HepG2 (cell line): ENCODE data around the gene FOXN3. TPM values are rescaled to one million over a fixed set of nuclear protein-coding genes. Genes with fewer than 3 reads are reported as not detected.

ENCODE experiments used
- ATAC-seq: fragments of 200-7000 bp; cut with Tn5 transposase; 3 replicates; pipeline ENCODE4 v1.9.1; 2020; ENCODE audit warnings: mild to moderate bottlenecking, moderate library complexity
- BruUV-seq: library from RNA; stranded (reverse); fragments of 400-500 nt; replicated peaks from 2 replicates; lab custom pipeline; 2021; lab: Mats Ljungman, UMichigan
- CTCF ChIA-PET: fragments of 300-600 bp; formaldehyde crosslinking; extraction: SDS; loops from one replicate; lab custom pipeline; 2021; ENCODE audit warnings: low total read pairs, inconsistent platforms, low intra/inter-chr PET ratio; lab: Yijun Ruan, JAX
- POLR2A ChIA-PET: fragments of 350-600 bp; sonication (Branson Sonifier 250); formaldehyde crosslinking; loops from one replicate; lab custom pipeline; 2020; ENCODE audit warnings: antibody characterized with exemption, inconsistent platforms; lab: Yijun Ruan, JAX
- DNase-seq: peaks from one replicate; pipeline ENCODE4 v3.0.0-alpha.2; 2015; ENCODE audit warnings: low spot score
- FAIRE-seq: peaks from 3 replicates; lab custom pipeline; 2011; peaks lifted over from hg19 to GRCh38; lab: Jason Lieb, UNC
- H2AFZ ChIP-seq: one replicate; pipeline ENCODE4 v1.6.1; 2011; ENCODE audit warnings: low read length, inconsistent platforms
- H3K27ac ChIP-seq: fragments of 300-600 bp; 3 replicates; pipeline ENCODE4 v1.8.0; 2011; ENCODE audit warnings: mixed run types, mild to moderate bottlenecking, mixed read lengths, low read length, inconsistent platforms; ENCODE audit not compliant: insufficient read depth; ENCODE audit errors: extremely low read length
- H3K27me3 ChIP-seq, 2 experiments: fragments of 200-600 bp in 1 of 2; 2 replicates in 1 of 2; 3 replicates in 1 of 2; pipeline versions ENCODE4 v1.6.0 to v1.8.0; 2011; ENCODE audit warnings: low read length in 2 of 2, mild to moderate bottlenecking in 2 of 2, moderate library complexity in 2 of 2, inconsistent platforms in 1 of 2; ENCODE audit not compliant: insufficient read depth in 2 of 2, control insufficient read depth in 1 of 2
- H3K36me3 ChIP-seq, 2 experiments: fragments of 200-600 bp in 1 of 2; replicated peaks in 1 of 2; 2 replicates in 1 of 2; 3 replicates in 1 of 2; pipeline versions ENCODE4 v1.5.1 to v1.8.0; 2011; ENCODE audit warnings: low read length in 2 of 2, inconsistent platforms in 1 of 2; ENCODE audit not compliant: insufficient read depth in 2 of 2, control insufficient read depth in 1 of 2
- H3K4me1 ChIP-seq: 2 replicates; pipeline ENCODE4 v1.5.1; 2012; ENCODE audit warnings: low read length, inconsistent platforms; ENCODE audit not compliant: insufficient read depth
- H3K4me2 ChIP-seq: 2 replicates; pipeline ENCODE4 v1.6.0; 2011; ENCODE audit warnings: low read depth, low read length, inconsistent platforms
- H3K4me3 ChIP-seq, 3 experiments: fragments of 200-600 bp in 1 of 3; sonication (generic), shearing (Covaris generic) in 1 of 3; replicated peaks in 1 of 3; 2 replicates each; pipeline ENCODE4 v1.5.1; 2011 to 2016; ENCODE audit warnings: low read length in 3 of 3, inconsistent platforms in 2 of 3, low read depth in 2 of 3, mild to moderate bottlenecking in 2 of 3, control low read depth in 1 of 3, mixed read lengths in 1 of 3; ENCODE audit not compliant: insufficient read depth in 1 of 3
- H3K79me2 ChIP-seq: one replicate; pipeline ENCODE4 v1.6.1; 2011; ENCODE audit warnings: low read length, inconsistent platforms; ENCODE audit not compliant: insufficient read depth
- H3K9ac ChIP-seq: 2 replicates; pipeline ENCODE4 v1.6.0; 2011; ENCODE audit warnings: mild to moderate bottlenecking, low read depth, low read length, inconsistent platforms; ENCODE audit not compliant: insufficient read depth
- H3K9me3 ChIP-seq: 2 replicates; pipeline ENCODE4 v1.5.1; 2012; ENCODE audit warnings: mild to moderate bottlenecking, low read length
- H4K20me1 ChIP-seq: 2 replicates; pipeline ENCODE4 v1.6.0; 2011; ENCODE audit warnings: inconsistent platforms, mild to moderate bottlenecking, low read length, moderate library complexity; ENCODE audit not compliant: insufficient read depth
- ADNP ChIP-seq: sonication (generic); formaldehyde crosslinking; IDR thresholded peaks from 2 replicates; pipeline ENCODE4 v1.4.0; 2020; ENCODE audit warnings: missing genetic modification reagents
- ATAD3A ChIP-seq: sonication (generic); formaldehyde crosslinking; IDR thresholded peaks from 2 replicates; pipeline ENCODE4 v1.4.0; 2020; ENCODE audit warnings: missing genetic modification reagents
- MTA1 ChIP-seq: sonication (generic); formaldehyde crosslinking; IDR thresholded peaks from 2 replicates; pipeline ENCODE4 v1.4.0; 2020; ENCODE audit warnings: missing genetic modification reagents, mild to moderate bottlenecking, borderline replicate concordance
- MYPOP ChIP-seq: sonication (generic); formaldehyde crosslinking; IDR thresholded peaks from 2 replicates; pipeline ENCODE4 v1.8.1; 2023; ENCODE audit warnings: mild to moderate bottlenecking, moderate library complexity, missing genetic modification reagents
- NR1H2 ChIP-seq: sonication (generic); formaldehyde crosslinking; IDR thresholded peaks from 2 replicates; pipeline ENCODE4 v1.8.1; 2022; ENCODE audit warnings: low read depth, missing genetic modification reagents, borderline replicate concordance
- SAFB2 ChIP-seq: sonication (generic); formaldehyde crosslinking; IDR thresholded peaks from 2 replicates; pipeline ENCODE4 v1.5.1; 2020; ENCODE audit warnings: missing genetic modification reagents, low read depth, mild to moderate bottlenecking, borderline replicate concordance
- ZNF276 ChIP-seq: sonication (generic); formaldehyde crosslinking; IDR thresholded peaks from 2 replicates; pipeline ENCODE4 v1.4.0; 2020; ENCODE audit warnings: mild to moderate bottlenecking, low read depth, missing genetic modification reagents
- ZNF768 ChIP-seq: sonication (generic); formaldehyde crosslinking; IDR thresholded peaks from 2 replicates; pipeline ENCODE4 v1.4.0; 2020; ENCODE audit warnings: missing genetic modification reagents
- ZXDC ChIP-seq: sonication (generic); formaldehyde crosslinking; IDR thresholded peaks from 2 replicates; pipeline ENCODE4 v1.5.0; 2020; ENCODE audit warnings: mild to moderate bottlenecking, missing genetic modification reagents
- WGBS: methylation state at CpG from one replicate; pipeline ENCODE4 v1.1.6; 2017; ENCODE audit warnings: low lambda C conversion rate; 5-methylcytosine and 5-hydroxymethylcytosine counted together
- in situ Hi-C: cut with HindIII; loops from 2 replicates; pipeline ENCODE4 v1.10.0; 2017; ENCODE audit warnings: low pct_unique_long_range_greater_than_20kb; ENCODE audit not compliant: extremely low pct_ligation_motif_present
- intact Hi-C: fragments of 100-400 bp; cut with micrococcal nuclease; formaldehyde crosslinking; loops from one replicate; pipeline ENCODE4 v1.10.0; 2022; ENCODE audit not compliant: unreplicated experiment
- polyA plus RNA-seq, 8 experiments: library from polyadenylated mRNA; depleted of rRNA in 3 of 8; stranded (reverse) in 7 of 8; unstranded in 1 of 8; fragments of >200 nt; fragmentation: Illumina TruSeq in 4 of 8; extraction: Trizol in 4 of 8; gene quantifications; 2 replicates each; pipeline versions ENCODE4 v1.2.1 to v1.2.3, GENCODE V29; 2011 to 2016; ENCODE audit warnings: low read depth in 4 of 8, missing spikeins in 1 of 8, mixed read lengths in 1 of 8; ENCODE audit not compliant: insufficient read depth in 1 of 8
- total RNA-seq, 5 experiments: library from RNA; depleted of rRNA; stranded (reverse); fragments of >200 nt; fragmentation: Illumina TruSeq; extraction: Trizol; gene quantifications; 2 replicates each; pipeline ENCODE4 v1.2.3, GENCODE V29; 2016; ENCODE audit warnings: low read depth in 1 of 5

Gene FOXN3
- total and polyA plus RNA-seq, 2 of the 13 experiments (the other 11 are each of a cell fraction or from before 2014, with no cell fraction given): 32.4 to 70.2 TPM

GRCh38 chr14:89309670-89310177 lies 107.3 kb downstream of the FOXN3 start:
- Histone ChIP-seq H3K4me2 (no peak overlapping the region), H3K9me3 (no peaks in the 10 kb centered on the region), H3K79me2 (peaks cover 46% of the 10 kb centered on the region), H3K4me1 (peaks cover 20% of the 10 kb centered on the region), H3K4me3 (no peak overlapping the region), H3K27me3 (no peaks in the 10 kb centered on the region), H3K36me3 (peaks cover 9 to 31% of the 10 kb centered on the region in 2 experiments; a peak in 4 of 5 replicates), H2AFZ (no peak overlapping the region), H4K20me1 (peaks cover 14% of the 10 kb centered on the region; the same call in 1 of the 2 replicates), H3K9ac (no peak overlapping the region), H3K27ac (no peak overlapping the region)
- ChIA-PET CTCF (no interaction called here), POLR2A (no interaction called here)
- ATAC-seq (no peak), FAIRE-seq (no peak)
- 90% methylated on average over 11 of the region's 11 CpGs for WGBS
- in situ Hi-C loops: no loop called here
- intact Hi-C loops: no loop called here
- TF ChIP-seq ADNP (CRISPR knock-in tag) (no peak), SAFB2 (no peak), NR1H2 (CRISPR knock-in tag) (no peak), ATAD3A (no peak), MYPOP (CRISPR knock-in tag) (no peak), ZNF276 (CRISPR knock-in tag) (no peak), ZXDC (CRISPR knock-in tag) (no peak), ZNF768 (CRISPR knock-in tag) (no peak), MTA1 (no peak)
- TF ChIP-seq, all 625 proteins: peak for 0
- DNase-seq: no peak
- BruUV-seq: no TSS peak
